Keratinocyte (primary cell): ENCODE measurements around the gene PAX7. TPM values are rescaled to one million over a fixed set of nuclear protein-coding genes. Genes with fewer than 3 reads are reported as not detected.

ENCODE experiments used
- DNase-seq: peaks from one replicate; pipeline ENCODE4 v3.0.0-alpha.2; 2011; ENCODE audit warnings: low read depth, missing footprints, low spot score
- FAIRE-seq: peaks from 2 replicates; lab custom pipeline; 2011; peaks lifted over from hg19 to GRCh38; lab: Jason Lieb, UNC
- H2AFZ ChIP-seq: 2 replicates; pipeline ENCODE4 v1.6.0; 2012; ENCODE audit warnings: low read length, control low read depth, inconsistent platforms; ENCODE audit not compliant: control insufficient read depth
- H3K27ac ChIP-seq: 2 replicates; pipeline ENCODE4 v1.5.1; 2011; ENCODE audit warnings: low read length; ENCODE audit not compliant: control insufficient read depth, insufficient read depth
- H3K27me3 ChIP-seq: 3 replicates; pipeline ENCODE4 v1.6.0; 2011; ENCODE audit warnings: low read length; ENCODE audit not compliant: control insufficient read depth, insufficient read depth; ENCODE audit errors: extremely low read depth
- H3K36me3 ChIP-seq, 2 experiments: 2 replicates in 1 of 2; 3 replicates in 1 of 2; pipeline ENCODE4 v1.5.1; 2011; ENCODE audit warnings: low read length in 2 of 2, mild to moderate bottlenecking in 1 of 2; ENCODE audit not compliant: control insufficient read depth in 2 of 2, insufficient read depth in 2 of 2; ENCODE audit errors: extremely low read depth in 1 of 2
- H3K4me1 ChIP-seq: 3 replicates; pipeline ENCODE4 v1.5.1; 2011; ENCODE audit warnings: low read length; ENCODE audit not compliant: control insufficient read depth, insufficient read depth; ENCODE audit errors: extremely low read depth
- H3K4me2 ChIP-seq: 3 replicates; pipeline ENCODE4 v1.6.0; 2011; ENCODE audit warnings: low read depth, low read length; ENCODE audit not compliant: control insufficient read depth, insufficient read depth; ENCODE audit errors: extremely low read depth
- H3K4me3 ChIP-seq, 3 experiments: fragments of 200-600 bp in 1 of 3; sonication (generic) in 1 of 3; 2 replicates in 2 of 3; 3 replicates in 1 of 3; pipeline ENCODE4 v1.5.1; 2011 to 2016; ENCODE audit warnings: low read length in 3 of 3, mild to moderate bottlenecking in 3 of 3, control low read depth in 2 of 3, inconsistent platforms in 1 of 3, low read depth in 1 of 3, mixed read lengths in 1 of 3, mixed run types in 1 of 3, moderate library complexity in 1 of 3; ENCODE audit not compliant: control insufficient read depth in 2 of 3, insufficient read depth in 2 of 3; ENCODE audit errors: extremely low read depth in 1 of 3
- H3K79me2 ChIP-seq: 2 replicates; pipeline ENCODE4 v1.6.0; 2012; ENCODE audit warnings: low read length; ENCODE audit not compliant: control insufficient read depth, insufficient read depth
- H3K9ac ChIP-seq: 3 replicates; pipeline ENCODE4 v1.6.0; 2011; ENCODE audit warnings: low read length; ENCODE audit not compliant: control insufficient read depth, insufficient read depth; ENCODE audit errors: extremely low read depth
- H3K9me1 ChIP-seq: 3 replicates; pipeline ENCODE4 v1.6.0; 2011; ENCODE audit warnings: low read length; ENCODE audit not compliant: control insufficient read depth, insufficient read depth; ENCODE audit errors: extremely low read depth
- H3K9me3 ChIP-seq: 2 replicates; pipeline ENCODE4 v1.5.1; 2012; ENCODE audit warnings: low read depth, low read length; ENCODE audit not compliant: control insufficient read depth
- H4K20me1 ChIP-seq: 3 replicates; pipeline ENCODE4 v1.6.0; 2011; ENCODE audit warnings: low read length; ENCODE audit not compliant: control insufficient read depth, insufficient read depth; ENCODE audit errors: extremely low read depth
- CTCF ChIP-seq, 3 experiments: IDR thresholded peaks in 1 of 3; conservative IDR thresholded peaks in 1 of 3; optimal IDR thresholded peaks in 1 of 3; 2 replicates in 2 of 3; 3 replicates in 1 of 3; pipeline versions ENCODE3 to v1.5.1; 2011; ENCODE audit warnings: low read length in 3 of 3, mild to moderate bottlenecking in 3 of 3, moderate library complexity in 2 of 3, control low read depth in 1 of 3, inconsistent platforms in 1 of 3; ENCODE audit not compliant: insufficient read depth in 2 of 3; ENCODE audit errors: extremely low read depth in 1 of 3
- EZH2 ChIP-seq: IDR thresholded peaks from one replicate; pipeline ENCODE4 v1.6.1; 2012; ENCODE audit warnings: inconsistent platforms, mild to moderate bottlenecking, low read length, moderate library complexity
- dilution Hi-C: fragments of 300-500 bp; cut with MboI; formaldehyde crosslinking; loops from one replicate; pipeline ENCODE4 v1.7.0; 2020; ENCODE audit warnings: low sequenced_read_pairs; ENCODE audit not compliant: extremely low pct_ligation_motif_present
- polyA plus RNA-seq, 5 experiments: library from polyadenylated mRNA; depleted of rRNA in 3 of 5; stranded (reverse) in 3 of 5; stranded (forward) in 1 of 5; unstranded in 1 of 5; fragments of >200 nt; gene quantifications; 1 replicate in 1 of 5; 2 replicates in 3 of 5; 3 replicates in 1 of 5; pipeline versions ENCODE4 v1.2.1 to v1.2.3, GENCODE V29; 2011 to 2012; ENCODE audit warnings: missing spikeins in 2 of 5, low read depth in 1 of 5, low replicate concordance in 1 of 5

Gene PAX7
- polyA plus RNA-seq, 1 donor (not counting 4 experiments of a cell fraction or from before 2014, with no cell fraction given), result not detected

- no peak for FAIRE-seq
- no peaks in the 10 kb centered on the region for H3K79me2 ChIP-seq
- dilution Hi-C loops, result no loop called here
- peaks cover 14% of the 10 kb centered on the region for H3K27me3 ChIP-seq
- no peak overlapping the region for H2AFZ ChIP-seq
- H3K4me2 ChIP-seq, result no peak overlapping the region
- no peak overlapping the region for H3K9ac ChIP-seq
- TF ChIP-seq CTCF (optimal IDR thresholded peaks at IDR 0.05 in 1 of 3, IDR thresholded peaks at IDR 0.05 in 1 of 3, conservative IDR thresholded peaks at IDR 0.05 in 1 of 3; ENCODE audit: extremely low read depth in 1 of 3, insufficient read depth in 2 of 3, low read length in 3 of 3), result no peak
- TF ChIP-seq EZH2, result no peak
- no peaks in the 10 kb centered on the region for H3K9me1 ChIP-seq
- H3K4me1 ChIP-seq, result no peaks in the 10 kb centered on the region
- H3K9me3 ChIP-seq, result no peaks in the 10 kb centered on the region
- DNase-seq, result no peak
- no peak overlapping the region for H3K4me3 ChIP-seq
- H4K20me1 ChIP-seq, result no peaks in the 10 kb centered on the region
- H3K27ac ChIP-seq, result no peak overlapping the region
- no peaks in the 10 kb centered on the region for H3K36me3 ChIP-seq
These were observed 150.4 kb downstream of the PAX7 start for GRCh38 chr1:18781031-18781430.

- no peaks in the 10 kb centered on the region for H3K79me2 ChIP-seq
- dilution Hi-C loops, result no loop called here
- no peaks in the 10 kb centered on the region for H3K9me1 ChIP-seq
- DNase-seq, result no peak
- no peak overlapping the region for H3K27ac ChIP-seq
- no peak overlapping the region for H2AFZ ChIP-seq
- H3K36me3 ChIP-seq, result no peaks in the 10 kb centered on the region
- no peaks in the 10 kb centered on the region for H4K20me1 ChIP-seq
- no peak overlapping the region for H3K9ac ChIP-seq
- no peak overlapping the region for H3K4me2 ChIP-seq
- no peak for FAIRE-seq
- H3K27me3 ChIP-seq, result peaks cover 10% of the 10 kb centered on the region
- H3K4me1 ChIP-seq, result no peaks in the 10 kb centered on the region
- H3K4me3 ChIP-seq, result no peak overlapping the region
- no peak for TF ChIP-seq EZH2
- no peak for TF ChIP-seq CTCF (optimal IDR thresholded peaks at IDR 0.05 in 1 of 3, IDR thresholded peaks at IDR 0.05 in 1 of 3, conservative IDR thresholded peaks at IDR 0.05 in 1 of 3; ENCODE audit: extremely low read depth in 1 of 3, insufficient read depth in 2 of 3, low read length in 3 of 3)
- no peaks in the 10 kb centered on the region for H3K9me3 ChIP-seq
These were observed 153.2 kb downstream of the PAX7 start for GRCh38 chr1:18783705-18784481.
